HG03575 (cell line): ENCODE results near the gene NEMP1.

Source experiments
- ATAC-seq: cut with Tn5 transposase; IDR thresholded peaks from one replicate; pipeline ENCODE4 v1.9.1; 2021; ENCODE audit not compliant: unreplicated experiment, insufficient number of reproducible peaks, low FRiP score; ENCODE audit errors: extremely low read depth

Gene NEMP1

GRCh38 chr12:57011438-57012424 is 66.9 kb downstream of the NEMP1 start:
- no peak for ATAC-seq

- no peak for ATAC-seq
These were observed 67.9 kb downstream of the NEMP1 start for GRCh38 chr12:57010627-57011247.

GRCh38 chr12:57009949-57010626 is 68.5 kb downstream of the NEMP1 start:
- no peak for ATAC-seq

GRCh38 chr12:57008178-57008577 is 70.4 kb downstream of the NEMP1 start:
- no peak for ATAC-seq

- ATAC-seq = no peak
These were observed 71.6 kb downstream of the NEMP1 start for GRCh38 chr12:57006809-57007475.

- ATAC-seq = no peak
These were observed 72.4 kb downstream of the NEMP1 start, which contains the start of gene ZBTB39 for GRCh38 chr12:57005980-57006808. Gene ZBTB39 (minus strand): TSS chr12:57006546. CDS start chr12:57004917, 1,629 bp downstream.
